Embryonic facial prominence (tissue), 1 donor: Measurements from ENCODE around the gene CCDC17.

Experiments
- DNase-seq: peaks from one replicate; pipeline ENCODE4 v3.0.0-alpha.2; 2016; ENCODE audit errors: extremely low spot score

The CCDC17 gene

DNA sequence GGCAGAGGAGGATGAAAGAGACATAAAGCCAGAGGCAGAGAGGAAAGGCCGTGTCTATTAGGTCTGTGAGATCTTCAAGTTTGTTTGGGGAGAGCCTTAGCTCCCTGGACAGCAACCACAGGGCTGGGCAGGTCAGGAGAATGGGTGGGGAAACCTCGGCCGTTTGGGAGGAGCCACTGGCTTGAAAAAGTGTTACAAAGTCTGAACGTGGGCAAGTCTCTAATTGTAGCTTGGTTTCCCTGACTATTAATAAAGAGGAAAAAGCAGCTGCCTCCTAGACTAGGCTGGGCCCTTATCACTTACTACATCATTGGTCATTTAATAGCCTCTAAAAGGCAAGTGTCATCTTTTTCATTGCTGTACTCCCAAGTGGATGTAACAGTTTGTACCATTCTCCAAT is at the start of gene CCDC17:
Gene CCDC17, minus strand, starts transcription at position 83 of the 400 bp plus-strand sequence. CDS start 145 bp downstream, outside the sequence.
- no peak for DNase-seq

DNA sequence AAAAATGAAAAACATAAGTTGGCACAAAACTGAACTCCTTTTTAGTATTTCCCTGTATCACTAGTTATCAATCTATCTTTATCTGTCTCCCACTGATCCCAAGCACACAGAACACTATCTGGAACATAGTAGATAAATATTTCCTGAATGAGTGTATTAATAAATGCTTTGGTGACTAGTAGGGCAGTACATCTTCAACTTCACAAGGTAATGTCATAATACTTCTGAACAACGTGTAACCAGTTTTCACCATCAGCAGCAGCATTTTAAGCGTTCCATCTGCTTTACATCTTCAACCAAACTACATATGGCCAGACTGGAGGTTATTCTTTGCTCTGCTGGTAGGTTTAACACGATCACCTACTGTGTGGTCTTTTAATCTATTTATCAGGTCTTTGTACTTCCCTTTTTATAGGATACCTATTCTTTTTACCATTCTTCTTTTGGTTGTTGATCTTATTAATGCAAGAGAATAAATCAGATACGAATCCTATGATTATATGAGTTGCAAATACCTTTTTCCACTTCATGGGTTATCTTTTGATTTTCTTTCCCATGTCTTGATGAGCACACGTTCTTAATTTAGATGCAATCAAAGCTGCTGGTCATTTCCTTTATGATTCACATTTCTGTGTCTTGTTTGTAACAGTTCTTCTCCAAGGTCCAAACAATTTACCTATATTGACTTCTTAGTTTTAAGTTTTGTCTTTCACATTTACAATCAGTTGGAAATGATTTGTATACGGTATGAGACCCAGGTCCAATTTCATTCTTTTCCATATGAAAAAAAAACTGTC is 46.2 kb upstream of the CCDC17 start:
- DNase-seq, result no peak

DNA sequence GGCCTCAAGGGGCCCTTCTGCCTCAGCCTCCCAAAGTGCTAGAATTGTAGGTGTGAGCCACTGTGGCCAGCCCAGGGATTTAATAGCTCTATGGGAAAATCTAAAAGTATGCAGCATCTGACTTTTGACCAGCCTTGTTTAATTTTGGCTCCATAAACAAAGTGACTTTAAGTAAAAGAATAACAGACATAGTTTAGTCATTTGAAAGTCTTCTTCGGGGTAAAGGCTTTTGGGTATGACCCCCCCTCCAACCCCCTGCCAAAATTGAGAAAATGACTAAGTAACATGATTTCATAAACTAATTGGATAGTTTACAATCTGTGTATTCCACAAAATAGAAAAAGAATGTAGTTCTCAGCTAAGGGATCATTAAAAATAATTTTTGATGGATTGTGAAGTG is 45.5 kb upstream of the CCDC17 start:
- DNase-seq, result no peak

DNA sequence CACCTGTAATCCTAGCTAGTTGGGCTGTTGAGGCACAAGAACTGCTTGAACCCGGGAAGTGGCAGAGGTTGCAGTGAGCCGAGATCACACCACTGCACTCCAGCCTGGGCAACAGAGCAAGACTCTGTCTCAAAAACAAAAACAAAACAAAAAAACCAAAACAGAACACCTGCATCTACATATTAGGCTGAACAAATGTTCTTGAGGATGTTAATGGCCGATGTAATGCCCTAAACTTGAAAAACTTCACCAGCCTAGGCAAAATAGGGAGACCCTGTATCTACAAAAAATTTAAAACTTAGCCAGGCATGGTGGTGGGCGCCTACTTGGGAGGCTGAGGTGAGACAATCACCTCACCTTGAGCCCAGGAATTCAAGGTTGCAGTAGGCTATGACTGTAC is 44.7 kb upstream of the CCDC17 start:
- DNase-seq, result no peak

DNA sequence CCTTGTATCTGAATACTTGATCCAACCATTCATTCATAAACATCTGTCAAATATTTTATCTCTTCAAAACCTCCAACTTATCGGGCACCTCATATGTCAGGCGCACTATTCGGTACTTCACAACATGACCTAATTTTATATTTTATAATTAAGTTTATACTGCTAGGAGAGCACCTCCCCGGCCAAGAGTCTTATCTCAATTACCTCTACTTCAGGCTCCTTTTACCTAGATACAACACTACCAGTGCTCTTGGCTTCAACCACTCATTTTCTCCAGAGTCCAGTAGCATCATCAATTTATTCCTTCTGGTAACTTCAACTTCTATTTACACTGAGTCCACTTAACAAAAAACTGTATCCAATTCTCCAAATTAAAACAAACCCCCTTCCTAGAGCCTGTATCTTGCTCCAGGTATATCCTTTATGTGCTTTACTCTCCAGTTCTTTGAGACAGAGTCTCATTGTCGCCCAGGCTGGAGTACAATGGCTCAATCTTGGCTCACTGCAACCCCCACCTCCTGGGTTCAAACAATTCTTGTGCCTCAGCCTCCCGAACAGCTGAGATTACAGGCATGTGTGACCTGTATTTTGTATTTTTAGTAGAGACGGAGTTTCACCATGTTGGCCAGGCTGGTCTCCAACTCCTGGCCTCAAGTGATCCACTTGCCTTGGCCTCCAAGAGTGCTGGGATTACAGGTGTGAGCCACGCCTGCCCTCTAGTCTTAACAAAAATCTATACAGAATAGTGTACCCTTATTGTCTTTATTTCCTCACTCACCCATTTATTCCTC is 43.7 kb upstream of the CCDC17 start:
- no peak for DNase-seq

DNA sequence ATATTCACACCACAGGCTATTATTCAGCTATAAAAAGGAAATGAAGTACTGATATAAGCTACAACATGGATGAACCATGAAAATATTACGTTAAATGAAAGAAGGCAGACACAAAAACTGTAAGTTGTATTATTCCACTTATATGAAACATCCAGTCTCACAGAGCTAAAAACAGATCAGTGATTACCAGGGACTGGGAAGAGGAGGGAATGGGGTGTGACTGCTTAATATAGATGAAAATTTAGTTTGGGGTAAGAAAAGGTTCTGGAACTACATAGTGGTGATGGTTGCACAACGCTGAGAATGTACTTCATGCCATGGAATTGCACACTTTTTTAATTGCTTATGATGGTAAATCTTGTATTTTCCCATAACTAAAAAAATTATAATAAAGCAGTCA is 43.0 kb upstream of the CCDC17 start:
- no peak for DNase-seq

DNA sequence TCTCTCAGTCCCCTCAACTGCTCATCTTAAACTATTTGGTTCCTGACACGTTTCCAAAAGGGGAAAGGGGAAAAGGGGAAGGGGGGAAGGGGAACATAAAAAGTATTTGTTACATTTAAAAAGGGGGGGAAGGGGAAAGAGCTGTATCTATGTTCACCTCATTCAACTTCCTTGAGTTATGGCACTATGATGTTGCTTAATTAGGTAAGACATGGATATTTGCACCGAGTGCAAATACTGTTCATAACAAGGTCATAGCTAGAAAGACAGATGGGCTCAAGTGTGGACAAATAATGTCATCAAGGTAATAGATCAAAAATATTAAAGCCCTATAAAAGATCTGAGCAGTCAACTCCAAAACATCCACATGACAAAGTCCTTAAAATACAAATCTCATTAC is 36.5 kb upstream of the CCDC17 start:
- no peak for DNase-seq

DNA sequence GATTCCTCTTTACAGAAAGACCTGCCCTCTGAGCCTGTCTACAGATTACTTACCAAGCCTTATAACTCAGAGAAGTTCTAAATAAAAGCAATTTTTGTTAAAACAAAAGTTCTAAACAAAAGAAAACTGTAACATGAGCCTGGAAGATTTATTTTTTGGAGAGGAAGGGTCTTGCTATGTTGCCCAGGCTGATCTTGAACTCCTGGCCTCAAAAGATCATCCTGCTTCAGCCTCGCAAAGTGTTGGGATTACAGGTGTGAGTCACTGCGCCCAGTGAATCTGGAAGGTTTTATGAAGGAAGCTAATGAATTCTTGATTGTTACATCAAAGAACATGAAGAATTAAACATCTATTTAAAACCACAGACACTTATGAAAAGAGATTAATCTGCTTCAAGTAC is 35.4 kb upstream of the CCDC17 start:
- no peak for DNase-seq

DNA sequence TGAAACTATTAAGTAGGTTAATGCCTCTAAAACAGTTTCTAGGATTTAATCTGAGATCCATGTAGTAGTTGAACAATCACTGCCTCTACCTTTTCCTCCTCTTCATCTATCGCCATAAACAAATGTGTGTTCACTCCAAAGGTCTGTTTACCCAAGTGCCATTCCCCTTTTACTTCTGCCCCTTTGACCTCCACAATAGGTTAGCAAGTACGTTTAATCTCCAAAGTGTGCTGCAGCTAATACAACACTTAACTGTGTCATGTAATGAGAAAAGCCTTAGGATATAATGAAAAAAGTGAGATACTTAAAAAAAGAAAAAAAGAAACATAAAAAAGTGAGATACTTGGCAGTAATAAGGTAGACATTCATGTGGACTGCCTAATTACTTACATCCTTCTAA is 34.3 kb upstream of the CCDC17 start:
- DNase-seq, result no peak

DNA sequence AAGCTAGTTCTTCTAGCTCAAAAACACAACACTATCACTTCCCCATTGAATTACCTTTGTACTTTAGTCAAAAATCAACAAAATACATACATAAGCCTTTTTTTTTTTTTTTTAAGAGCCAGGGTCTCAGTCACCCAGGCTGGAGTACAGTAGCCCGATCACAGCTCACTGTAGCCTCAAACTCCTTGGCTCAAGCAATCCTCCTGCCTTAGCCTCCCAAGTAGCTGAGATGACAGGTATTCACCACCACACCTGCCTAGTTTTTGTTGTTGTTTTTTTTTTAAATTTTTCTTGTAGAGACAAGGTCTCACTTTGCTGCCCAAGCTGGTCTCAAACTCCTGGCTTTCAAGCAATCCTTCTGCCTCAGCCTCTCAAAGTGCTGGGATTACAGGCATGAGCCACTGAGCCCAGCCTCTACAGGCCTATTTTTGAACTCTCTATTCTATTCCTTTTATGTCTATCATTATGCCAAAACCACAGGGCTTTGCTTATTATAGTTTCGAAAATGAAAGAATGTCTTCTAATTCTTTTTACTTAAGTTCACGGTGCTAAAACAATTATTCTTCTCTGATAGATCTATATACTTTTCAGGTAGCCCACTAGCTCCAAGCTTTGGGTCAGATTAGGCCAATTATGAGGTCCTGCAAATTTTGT is 32.8 kb upstream of the CCDC17 start:
- DNase-seq, result no peak

DNA sequence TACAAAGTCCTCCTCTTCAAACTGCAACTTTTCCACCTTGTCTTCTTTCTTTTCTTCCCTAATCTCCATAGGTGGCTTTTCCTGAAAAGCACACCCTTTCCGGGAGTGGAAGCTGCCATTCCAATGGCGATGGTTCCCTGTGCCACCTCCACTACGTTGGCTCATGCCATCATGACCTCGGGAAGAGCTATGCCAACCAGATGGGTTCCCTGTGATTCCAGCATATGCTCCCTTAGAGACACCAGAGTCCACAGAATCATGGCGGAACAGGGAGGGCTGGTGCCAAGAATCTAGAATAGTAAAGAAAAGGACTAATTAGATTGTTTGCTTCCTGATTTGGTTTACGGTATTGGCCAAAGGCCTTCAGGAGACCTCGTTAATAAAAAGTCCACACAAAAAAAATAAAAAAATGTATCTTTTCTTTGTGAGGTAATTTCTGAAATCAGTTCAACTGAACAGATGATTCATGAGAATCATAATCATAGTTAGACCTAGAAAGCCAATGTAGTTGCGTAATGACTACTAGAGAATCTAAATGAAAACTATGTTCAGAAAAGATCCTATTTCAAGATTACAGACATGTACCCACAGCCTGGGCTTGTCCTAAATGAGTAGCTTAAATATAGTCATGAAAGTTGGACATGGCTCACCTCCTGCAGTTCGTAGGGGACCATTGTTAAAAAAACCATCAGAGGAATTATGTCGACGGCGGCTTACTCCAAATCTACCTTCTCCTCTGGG is 30.9 kb upstream of the CCDC17 start:
- DNase-seq, result no peak

DNA sequence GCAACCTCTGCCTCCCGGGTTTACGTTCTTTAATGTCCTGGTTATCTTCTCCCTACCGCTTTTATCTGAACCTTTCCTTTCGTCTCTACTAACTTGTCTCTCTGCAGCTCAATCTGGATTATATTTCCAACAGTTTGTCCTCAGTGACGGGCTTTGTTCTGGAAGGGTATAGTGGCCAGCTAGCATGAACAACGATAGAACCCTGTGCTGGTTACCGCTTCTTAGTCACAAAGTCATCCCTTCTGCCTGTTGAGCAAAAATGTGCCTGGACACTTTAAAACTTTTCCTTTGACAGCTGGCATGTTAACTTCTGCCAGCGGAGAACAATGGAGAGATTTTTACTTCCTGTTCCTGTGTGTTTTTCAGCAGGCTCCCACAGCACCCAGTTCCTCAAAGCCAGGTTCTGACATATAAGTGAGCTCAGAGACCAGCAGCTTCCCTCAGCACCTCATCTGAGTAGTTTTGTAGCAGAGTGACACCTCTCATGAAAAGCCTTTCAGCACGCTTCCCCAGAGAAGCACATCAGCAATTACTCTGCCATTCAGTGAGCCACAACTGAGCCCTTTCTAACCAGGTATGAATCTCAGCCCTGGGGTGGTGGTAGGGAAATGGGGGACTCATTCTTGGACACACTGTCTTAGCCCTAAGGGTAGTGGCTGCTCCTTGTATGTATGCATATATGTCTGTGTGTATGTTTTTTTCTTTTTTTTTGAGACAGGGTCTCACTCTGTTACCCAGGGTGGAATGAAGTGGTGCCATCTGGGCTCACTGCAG is 23.6 kb upstream of the CCDC17 start:
- no peak for DNase-seq

DNA sequence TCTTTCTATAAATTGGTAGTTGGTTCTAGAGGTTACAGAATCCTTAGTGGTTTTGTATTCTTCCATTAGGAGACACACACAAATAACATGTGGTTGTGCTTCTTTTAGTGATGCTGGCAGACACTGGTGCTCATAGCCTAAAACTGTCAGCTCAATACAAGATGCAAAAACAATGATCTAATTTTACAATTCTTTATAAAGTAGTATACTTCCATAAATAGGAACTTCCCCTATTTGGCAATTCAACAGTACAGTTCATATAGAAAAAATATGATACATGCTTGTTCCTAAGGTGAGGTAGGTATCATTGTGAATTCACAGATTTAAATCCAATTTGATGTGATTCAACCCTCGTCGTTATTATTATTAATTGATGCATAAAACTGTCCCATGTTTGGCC is 20.8 kb upstream of the CCDC17 start:
- DNase-seq, result no peak

DNA sequence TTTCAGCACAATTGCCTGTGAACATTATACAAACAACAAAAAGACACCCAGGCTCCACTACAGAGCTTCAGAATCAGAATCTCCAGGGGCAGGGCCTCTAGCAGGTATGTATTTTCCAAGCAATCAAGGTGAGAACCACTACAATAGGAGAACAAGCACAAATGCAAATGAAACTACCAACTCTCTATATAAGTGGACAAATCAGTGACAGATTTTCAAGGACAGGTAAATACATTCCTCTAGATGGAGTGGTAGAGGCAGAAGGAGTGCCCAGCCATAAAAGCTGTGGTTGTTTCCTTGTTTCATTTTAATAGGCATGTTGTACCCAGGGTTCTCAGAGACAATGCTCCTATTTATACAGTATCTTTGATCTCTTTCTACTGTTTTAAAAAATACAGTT is 20.1 kb upstream of the CCDC17 start:
- DNase-seq, result no peak

DNA sequence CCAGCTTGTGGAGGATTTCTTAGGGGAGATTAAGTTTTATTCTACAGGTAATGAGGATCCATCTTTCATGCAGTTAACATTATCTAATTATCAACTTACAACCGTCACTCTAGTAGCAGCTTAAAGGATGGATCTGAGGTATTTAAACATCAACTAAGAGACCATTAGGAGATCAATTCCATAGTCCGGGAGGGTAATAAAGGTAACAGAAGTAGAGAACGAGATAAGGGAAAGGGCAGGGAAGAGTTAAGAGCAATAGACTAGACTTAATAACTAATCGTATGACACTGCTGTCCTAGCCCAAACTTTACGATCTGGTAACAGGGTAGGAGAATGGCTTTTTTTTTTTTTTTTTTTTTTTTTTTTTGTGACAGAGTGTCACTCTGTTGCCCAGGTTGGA is 19.5 kb upstream of the CCDC17 start:
- no peak for DNase-seq

DNA sequence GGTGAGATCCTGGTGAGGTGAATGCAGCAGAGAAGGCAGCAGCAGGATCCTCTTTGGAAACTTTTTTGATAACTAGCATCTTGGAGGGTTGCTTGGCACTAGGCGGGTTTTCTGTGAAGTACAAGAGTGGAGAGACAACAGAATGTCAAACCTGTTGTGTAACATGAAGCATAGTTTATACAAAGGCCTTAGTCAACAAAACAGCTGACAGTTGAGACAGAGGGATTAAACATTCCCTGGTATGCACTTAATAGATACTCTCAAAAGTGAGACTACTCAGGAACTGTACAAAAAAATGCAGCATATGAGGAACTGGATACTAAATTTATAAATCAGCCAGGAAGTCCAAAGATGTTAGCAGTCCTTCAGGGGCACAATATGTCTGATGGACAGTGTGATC is 16.4 kb upstream of the CCDC17 start:
- no peak for DNase-seq

DNA sequence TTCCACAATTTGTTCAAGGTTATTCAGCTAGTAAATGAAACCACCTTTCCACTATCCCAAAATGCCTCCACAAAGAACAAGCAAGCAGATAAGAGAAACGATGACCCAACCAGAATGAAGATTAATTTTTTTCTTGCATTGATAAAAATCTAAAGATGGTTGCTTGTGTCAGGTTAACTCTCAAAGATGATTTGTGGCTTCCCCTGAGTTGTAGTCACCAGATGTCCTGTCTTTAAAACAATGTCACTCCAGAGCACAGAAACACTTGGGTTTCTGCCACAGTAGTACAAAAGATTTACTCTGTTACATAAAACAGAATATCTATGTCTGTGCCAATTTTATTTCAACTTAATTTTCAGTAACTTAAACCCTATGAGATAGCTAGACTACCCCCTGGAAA is 11.4 kb upstream of the CCDC17 start:
- DNase-seq, result no peak

DNA sequence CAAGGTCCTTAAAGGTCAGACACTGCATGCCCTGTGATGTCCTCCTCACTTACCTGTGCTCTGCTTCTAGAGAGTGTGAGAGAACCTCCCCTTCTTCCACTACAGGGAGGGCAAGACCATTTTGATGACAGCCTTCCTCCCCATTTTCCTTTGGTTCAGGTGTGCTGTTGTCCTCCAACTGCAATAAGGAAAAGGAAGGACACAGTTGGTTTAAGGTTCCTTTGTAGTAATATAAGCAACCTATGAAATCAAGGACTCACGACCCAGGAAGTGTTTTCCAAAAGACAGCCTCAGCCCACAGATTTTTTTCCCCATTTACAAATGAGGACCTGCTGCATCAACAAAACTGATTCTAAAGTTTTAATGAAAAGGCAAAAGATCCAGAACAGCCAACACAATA is 6.6 kb upstream of the CCDC17 start:
- no peak for DNase-seq

DNA sequence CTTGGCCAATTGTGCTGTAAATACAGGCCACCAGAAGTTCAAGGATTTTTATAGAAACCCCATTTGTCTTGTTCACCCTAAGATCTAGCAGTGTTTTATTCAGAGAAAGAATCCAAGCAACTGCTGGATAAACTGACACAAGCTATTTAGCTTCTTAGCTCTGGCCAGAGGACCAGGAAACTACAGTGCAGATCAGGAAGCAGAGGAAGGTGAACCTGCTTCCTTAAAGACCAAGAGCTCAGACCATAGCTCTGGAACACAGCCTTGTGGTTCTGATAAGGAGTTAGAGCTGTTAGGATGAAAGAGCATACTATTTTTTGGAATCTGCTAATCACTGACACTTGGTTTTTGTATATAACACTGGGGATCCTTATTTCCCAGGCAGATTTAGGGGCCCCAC is 5.2 kb upstream of the CCDC17 start:
- DNase-seq, result no peak

DNA sequence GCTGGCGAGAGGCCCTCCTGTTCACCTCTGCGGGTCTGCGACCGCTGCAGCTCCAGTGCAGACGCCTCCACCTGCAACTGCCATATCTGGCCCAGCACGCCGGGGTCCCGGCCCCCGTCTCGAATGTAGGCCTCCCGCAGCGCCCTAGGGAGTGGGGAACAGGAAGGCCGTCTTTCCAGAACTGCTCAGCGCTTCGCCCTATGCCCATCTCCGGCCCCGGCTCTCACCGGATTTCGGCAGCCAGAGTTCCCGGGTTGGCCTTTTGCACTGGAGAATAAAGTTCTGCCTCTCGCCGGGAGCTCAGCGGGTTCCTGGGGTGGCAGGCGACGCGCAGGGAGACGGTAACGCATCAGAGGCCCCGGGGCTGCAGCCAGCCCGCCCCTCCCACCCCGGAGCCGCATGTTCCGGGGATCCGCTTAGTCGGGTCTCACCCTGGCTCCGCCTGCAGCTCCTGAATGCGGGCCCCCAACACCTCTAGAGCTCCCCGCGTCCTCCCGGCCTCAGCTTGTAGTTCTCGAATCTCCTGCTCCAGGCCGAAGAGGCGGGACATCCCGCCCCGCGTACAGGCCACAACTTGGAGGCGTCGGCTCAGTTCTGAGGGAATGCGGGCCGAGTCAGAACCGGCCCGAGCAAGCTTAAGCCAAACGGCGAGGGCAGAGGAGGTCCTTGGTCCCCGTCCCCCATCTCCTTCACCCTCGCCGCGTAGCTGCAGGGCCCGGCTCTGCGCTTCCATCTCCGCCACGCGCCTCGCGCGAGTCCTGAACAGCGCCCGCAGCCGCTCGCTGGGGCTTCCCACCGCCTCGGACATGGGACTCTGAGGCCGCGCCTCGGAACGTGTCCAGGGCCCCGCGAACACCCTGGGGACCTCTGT is 1.1 kb downstream of the CCDC17 start:
- DNase-seq, result no peak
